Choroid plexus epithelial cell (primary cell): ENCODE results near the gene KCNG2.

Experiments used
- DNase-seq: peaks from one replicate; pipeline ENCODE4 v3.0.0-alpha.2; 2010; ENCODE audit warnings: low read depth
- H3K4me3 ChIP-seq: 2 replicates; pipeline ENCODE4 v1.5.1; 2011; ENCODE audit warnings: low read depth, mild to moderate bottlenecking, control low read depth, low read length, moderate library complexity
- TF ChIP-seq, protein P1 (sequence below): conservative IDR thresholded peaks from 2 replicates; pipeline ENCODE4 v1.5.1; 2011; ENCODE audit warnings: low read depth, mild to moderate bottlenecking, control low read depth, inconsistent platforms, low read length, moderate library complexity

Gene KCNG2

DNA sequence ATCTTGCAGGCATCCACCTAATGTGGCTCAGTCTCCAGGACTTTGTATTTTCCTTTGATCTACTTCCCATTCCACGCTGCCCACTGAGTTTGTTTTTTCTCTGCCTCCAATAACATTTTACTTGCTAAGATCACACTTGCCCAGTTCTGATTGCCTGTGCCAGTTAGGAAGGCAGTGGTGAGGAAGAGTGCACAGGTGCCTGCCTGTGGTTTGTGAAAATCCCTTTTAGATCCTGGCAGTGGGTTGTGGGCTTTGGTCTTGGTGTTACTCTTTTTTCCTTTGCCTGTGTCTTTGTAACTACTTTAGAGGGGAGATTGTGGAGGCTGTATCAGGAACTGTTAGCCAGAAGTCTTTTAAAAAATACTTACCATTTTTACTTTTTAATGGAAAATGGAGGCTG lies 36.9 kb upstream of the KCNG2 start:
- TF ChIP-seq, protein P1, sequence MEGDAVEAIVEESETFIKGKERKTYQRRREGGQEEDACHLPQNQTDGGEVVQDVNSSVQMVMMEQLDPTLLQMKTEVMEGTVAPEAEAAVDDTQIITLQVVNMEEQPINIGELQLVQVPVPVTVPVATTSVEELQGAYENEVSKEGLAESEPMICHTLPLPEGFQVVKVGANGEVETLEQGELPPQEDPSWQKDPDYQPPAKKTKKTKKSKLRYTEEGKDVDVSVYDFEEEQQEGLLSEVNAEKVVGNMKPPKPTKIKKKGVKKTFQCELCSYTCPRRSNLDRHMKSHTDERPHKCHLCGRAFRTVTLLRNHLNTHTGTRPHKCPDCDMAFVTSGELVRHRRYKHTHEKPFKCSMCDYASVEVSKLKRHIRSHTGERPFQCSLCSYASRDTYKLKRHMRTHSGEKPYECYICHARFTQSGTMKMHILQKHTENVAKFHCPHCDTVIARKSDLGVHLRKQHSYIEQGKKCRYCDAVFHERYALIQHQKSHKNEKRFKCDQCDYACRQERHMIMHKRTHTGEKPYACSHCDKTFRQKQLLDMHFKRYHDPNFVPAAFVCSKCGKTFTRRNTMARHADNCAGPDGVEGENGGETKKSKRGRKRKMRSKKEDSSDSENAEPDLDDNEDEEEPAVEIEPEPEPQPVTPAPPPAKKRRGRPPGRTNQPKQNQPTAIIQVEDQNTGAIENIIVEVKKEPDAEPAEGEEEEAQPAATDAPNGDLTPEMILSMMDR: no peak
- no peak for DNase-seq
- no peak overlapping the region for H3K4me3 ChIP-seq

DNA sequence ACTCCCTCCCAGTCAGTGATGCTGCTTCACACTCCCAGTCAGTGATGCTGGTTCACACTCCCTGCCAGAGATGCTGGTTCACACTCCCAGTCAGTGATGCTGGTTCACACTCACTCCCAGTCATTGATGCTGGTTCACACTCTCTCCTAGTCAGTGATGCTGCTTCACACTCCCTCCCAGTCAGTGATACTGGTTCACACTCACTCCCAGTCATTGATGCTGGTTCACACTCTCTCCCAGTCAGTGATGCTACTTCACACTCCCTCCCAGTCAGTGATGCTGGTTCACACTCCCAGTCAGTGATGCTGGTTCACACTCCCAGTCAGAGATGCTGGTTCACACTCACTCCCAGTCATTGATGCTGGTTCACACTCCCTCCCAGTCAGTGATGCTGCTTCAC lies 34.3 kb upstream of the KCNG2 start:
- TF ChIP-seq, protein P1: no peak
- H3K4me3 ChIP-seq: no peak overlapping the region
- no peak for DNase-seq

GRCh38 chr18:79764131-79764530 lies 33.6 kb upstream of the KCNG2 start:
- no peak overlapping the region for H3K4me3 ChIP-seq
- TF ChIP-seq, protein P1: no peak
- DNase-seq: no peak

- no peak for DNase-seq
- TF ChIP-seq, protein P1: no peak
- no peak overlapping the region for H3K4me3 ChIP-seq
These were observed 32.1 kb upstream of the KCNG2 start for GRCh38 chr18:79765491-79766245.

- DNase-seq: no peak
- H3K4me3 ChIP-seq: no peak overlapping the region
- TF ChIP-seq, protein P1: no peak
These were observed 31.4 kb upstream of the KCNG2 start for GRCh38 chr18:79766308-79766707.

DNA sequence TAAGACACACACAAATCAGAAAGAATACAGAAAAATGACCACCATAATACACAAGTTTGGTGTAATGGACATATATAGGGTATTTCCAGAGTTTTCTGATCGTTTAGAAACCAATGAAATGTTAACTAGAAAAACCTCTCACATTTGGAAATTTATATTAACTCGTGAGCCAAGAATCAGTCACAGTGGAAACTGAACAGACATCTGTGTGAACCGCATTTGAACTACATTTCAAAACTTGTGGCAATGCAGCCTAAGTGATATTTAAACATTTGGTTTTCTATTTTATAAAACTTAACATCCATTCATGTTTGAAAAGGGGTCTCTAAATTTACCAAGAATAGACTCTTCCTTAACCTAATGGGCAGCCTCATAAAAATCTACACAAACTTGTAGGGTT lies 29.0 kb upstream of the KCNG2 start:
- H3K4me3 ChIP-seq: no peak overlapping the region
- TF ChIP-seq, protein P1: no peak
- DNase-seq: no peak
